C4-2B (cell line): ENCODE data around the gene PRKAG3.

Experiments
- H3K27ac ChIP-seq: fragments of 450-650 bp; 2 replicates; pipeline ENCODE4 v1.5.1; 2017
- CTCF ChIP-seq: fragments of 450-650 bp; conservative IDR thresholded peaks from 2 replicates; pipeline ENCODE4 v1.5.1; 2017; ENCODE audit warnings: mild to moderate bottlenecking
- ZFX ChIP-seq: fragments of 450-650 bp; IDR thresholded peaks from 2 replicates; pipeline ENCODE4 v1.6.1; 2017

Gene PRKAG3

GRCh38 chr2:218861645-218862318 is 30.2 kb upstream of the PRKAG3 start:
- no peak overlapping the region for H3K27ac ChIP-seq
- no peak for TF ChIP-seq CTCF
- no peak for TF ChIP-seq ZFX

- H3K27ac ChIP-seq = no peak overlapping the region
- TF ChIP-seq ZFX (no peak), CTCF (no peak)
Observed at GRCh38 chr2:218860950-218861381, 29.4 kb upstream of the PRKAG3 start.

GRCh38 chr2:218859988-218860831 is 28.6 kb upstream of the PRKAG3 start:
- H3K27ac ChIP-seq = no peak overlapping the region
- TF ChIP-seq ZFX = no peak
- no peak for TF ChIP-seq CTCF

GRCh38 chr2:218859556-218859987 is 28.0 kb upstream of the PRKAG3 start, which contains the start of gene WNT6:
Gene WNT6 (plus strand): TSS chr2:218859805. CDS start chr2:218860038, 233 bp downstream.
- no peak within 1 kb of the TSS for H3K27ac ChIP-seq
- TF ChIP-seq CTCF (no peak), ZFX (no peak)

- H3K27ac ChIP-seq = no peak overlapping the region
- no peak for TF ChIP-seq CTCF
- no peak for TF ChIP-seq ZFX
Observed at GRCh38 chr2:218858671-218859555, 27.3 kb upstream of the PRKAG3 start.

- H3K27ac ChIP-seq = no peak overlapping the region
- TF ChIP-seq CTCF (no peak), ZFX (no peak)
Observed at GRCh38 chr2:218858138-218858445, 26.5 kb upstream of the PRKAG3 start.
